Ascending aorta (tissue), 2 donors: ENCODE results near the gene GCKR. TPM values are rescaled to one million over a fixed set of nuclear protein-coding genes. Genes with fewer than 3 reads are reported as not detected.
"Not testable (repeated sequence)": the region's sequence is repeated elsewhere in the genome, so short reads cannot be mapped to it uniquely, and the experiment has no call there.

Source experiments
- DNase-seq, 2 donors: peaks; one replicate each; pipeline ENCODE4 v3.0.0-alpha.2; 2019; ENCODE audit warnings: low spot score in 2 of 2
- H3K27ac ChIP-seq, 2 donors: fragments of 200-600 bp; sonication (generic); one replicate each; pipeline ENCODE4 v1.5.1; 2016 to 2017; ENCODE audit warnings: mild to moderate bottlenecking in 1 of 2
- H3K27me3 ChIP-seq: fragments of 200-600 bp; sonication (generic); one replicate; pipeline ENCODE4 v1.5.1; 2017
- H3K36me3 ChIP-seq, 2 donors: fragments of 200-600 bp; sonication (generic); one replicate each; pipeline ENCODE4 v1.5.1; 2016
- H3K4me1 ChIP-seq, 2 donors: fragments of 200-600 bp; sonication (generic); one replicate each; pipeline ENCODE4 v1.5.1; 2016 to 2017; ENCODE audit warnings: mild to moderate bottlenecking in 1 of 2
- H3K4me3 ChIP-seq, 2 donors: fragments of 200-600 bp; sonication (generic); one replicate each; pipeline ENCODE4 v1.5.1; 2016 to 2017; ENCODE audit warnings: mild to moderate bottlenecking in 1 of 2
- H3K9me3 ChIP-seq, 2 donors: fragments of 200-600 bp; sonication (generic); one replicate each; pipeline ENCODE4 v1.5.1; 2016
- intact Hi-C: fragments of 100-400 bp; cut with DNase I; formaldehyde crosslinking; loops from one replicate; pipeline ENCODE4 v1.15.1; 2023
- total RNA-seq: library from RNA; depleted of rRNA; stranded (reverse); fragments of >200 nt; gene quantifications from one replicate; pipeline ENCODE4 v1.1.0, GENCODE V29; 2016
- TF ChIP-seq, protein P1 (sequence below), 3 experiments: fragments of 200-600 bp in 2 of 3; fragments of 450-650 bp in 1 of 3; sonication (generic) in 2 of 3; IDR thresholded peaks; one replicate each; pipeline ENCODE4 v1.5.1; 2016 to 2019; ENCODE audit warnings: antibody characterized with exemption in 3 of 3, mild to moderate bottlenecking in 1 of 3, moderate library complexity in 1 of 3

The GCKR gene
- total RNA-seq, 1 donor from 2014 or later = not detected

DNA sequence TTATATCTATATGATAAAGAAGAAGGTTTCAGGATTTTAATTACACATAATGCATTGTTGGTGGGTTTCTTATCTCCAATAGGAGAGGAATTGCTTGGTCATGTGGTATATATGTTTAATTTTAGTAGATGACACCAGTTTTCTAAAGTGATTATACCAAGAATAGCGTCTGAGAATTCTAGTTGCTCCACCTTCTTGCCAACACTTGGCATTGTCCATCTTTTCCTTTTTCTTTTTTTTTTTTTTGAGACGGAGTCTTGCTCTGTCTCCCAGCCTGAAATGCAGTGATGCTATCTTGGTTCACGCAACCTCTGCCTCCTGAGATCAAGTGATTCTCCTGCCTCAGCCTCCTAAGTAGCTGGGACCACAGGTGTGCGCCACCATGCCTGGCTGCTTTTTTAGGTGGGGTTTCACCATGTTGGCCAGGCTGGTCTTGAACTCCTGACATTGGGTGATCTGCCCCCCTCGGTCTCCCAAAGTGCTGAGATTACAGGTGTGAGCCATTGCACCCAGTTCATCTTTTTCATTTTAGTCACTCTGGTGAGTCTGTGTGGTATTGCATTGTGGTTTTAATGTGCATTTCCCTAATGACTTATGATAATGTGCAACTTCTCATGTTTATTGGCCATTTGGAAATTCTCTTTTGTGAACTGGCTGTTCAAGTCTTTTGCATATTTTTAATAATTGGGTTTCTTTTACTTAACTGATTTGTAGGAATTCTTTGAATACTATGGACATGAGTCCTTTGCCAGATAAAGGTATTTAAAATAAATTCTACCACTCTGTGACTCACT lies 48.9 kb downstream of the GCKR start:
- no peaks in the 10 kb centered on the region for H3K36me3 ChIP-seq
- H3K4me1 ChIP-seq = no peaks in the 10 kb centered on the region
- no peak overlapping the region for H3K27ac ChIP-seq
- no peaks in the 10 kb centered on the region for H3K27me3 ChIP-seq
- intact Hi-C loops = no loop called here
- DNase-seq = no peak
- H3K4me3 ChIP-seq = no peak overlapping the region
- H3K9me3 ChIP-seq = no peaks in the 10 kb centered on the region
- TF ChIP-seq, protein P1, sequence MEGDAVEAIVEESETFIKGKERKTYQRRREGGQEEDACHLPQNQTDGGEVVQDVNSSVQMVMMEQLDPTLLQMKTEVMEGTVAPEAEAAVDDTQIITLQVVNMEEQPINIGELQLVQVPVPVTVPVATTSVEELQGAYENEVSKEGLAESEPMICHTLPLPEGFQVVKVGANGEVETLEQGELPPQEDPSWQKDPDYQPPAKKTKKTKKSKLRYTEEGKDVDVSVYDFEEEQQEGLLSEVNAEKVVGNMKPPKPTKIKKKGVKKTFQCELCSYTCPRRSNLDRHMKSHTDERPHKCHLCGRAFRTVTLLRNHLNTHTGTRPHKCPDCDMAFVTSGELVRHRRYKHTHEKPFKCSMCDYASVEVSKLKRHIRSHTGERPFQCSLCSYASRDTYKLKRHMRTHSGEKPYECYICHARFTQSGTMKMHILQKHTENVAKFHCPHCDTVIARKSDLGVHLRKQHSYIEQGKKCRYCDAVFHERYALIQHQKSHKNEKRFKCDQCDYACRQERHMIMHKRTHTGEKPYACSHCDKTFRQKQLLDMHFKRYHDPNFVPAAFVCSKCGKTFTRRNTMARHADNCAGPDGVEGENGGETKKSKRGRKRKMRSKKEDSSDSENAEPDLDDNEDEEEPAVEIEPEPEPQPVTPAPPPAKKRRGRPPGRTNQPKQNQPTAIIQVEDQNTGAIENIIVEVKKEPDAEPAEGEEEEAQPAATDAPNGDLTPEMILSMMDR (IDR thresholded peaks at IDR 0.05) = no peak

DNA sequence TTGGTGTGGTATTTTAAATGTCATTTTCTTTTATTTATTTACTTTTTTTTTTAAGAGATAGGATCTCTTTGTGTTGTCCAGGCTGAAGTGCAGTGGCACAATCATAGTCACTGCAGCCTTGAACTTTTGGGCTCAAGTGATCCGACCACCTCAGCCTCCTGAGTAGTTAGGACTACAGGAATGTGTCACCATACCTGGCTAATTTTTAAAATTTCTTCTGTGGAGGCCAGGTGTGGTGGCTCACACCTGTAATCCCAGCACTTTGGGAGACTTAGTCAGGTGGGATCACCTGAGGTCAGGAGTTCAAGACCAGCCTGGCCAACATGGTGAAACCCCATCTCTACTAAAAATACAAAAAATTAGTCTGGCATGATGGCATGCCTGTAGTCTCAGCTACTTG lies 52.7 kb downstream of the GCKR start:
- no peaks in the 10 kb centered on the region for H3K4me1 ChIP-seq
- intact Hi-C loops = no loop called here
- H3K36me3 ChIP-seq = no peaks in the 10 kb centered on the region
- no peaks in the 10 kb centered on the region for H3K9me3 ChIP-seq
- no peaks in the 10 kb centered on the region for H3K27me3 ChIP-seq
- no peak overlapping the region for H3K27ac ChIP-seq
- TF ChIP-seq, protein P1 (IDR thresholded peaks at IDR 0.05) = no peak
- no peak for DNase-seq
- no peak overlapping the region for H3K4me3 ChIP-seq

GRCh38 chr2:27551514-27551913 lies 54.9 kb downstream of the GCKR start:
- Histone ChIP-seq H3K27me3 (no peaks in the 10 kb centered on the region), H3K27ac (no peak overlapping the region), H3K4me1 (no peaks in the 10 kb centered on the region), H3K9me3 (no peaks in the 10 kb centered on the region), H3K4me3 (no peak overlapping the region), H3K36me3 (no peaks in the 10 kb centered on the region)
- intact Hi-C loops = no loop called here
- DNase-seq = no peak
- TF ChIP-seq, protein P1 (IDR thresholded peaks at IDR 0.05) = no peak

DNA sequence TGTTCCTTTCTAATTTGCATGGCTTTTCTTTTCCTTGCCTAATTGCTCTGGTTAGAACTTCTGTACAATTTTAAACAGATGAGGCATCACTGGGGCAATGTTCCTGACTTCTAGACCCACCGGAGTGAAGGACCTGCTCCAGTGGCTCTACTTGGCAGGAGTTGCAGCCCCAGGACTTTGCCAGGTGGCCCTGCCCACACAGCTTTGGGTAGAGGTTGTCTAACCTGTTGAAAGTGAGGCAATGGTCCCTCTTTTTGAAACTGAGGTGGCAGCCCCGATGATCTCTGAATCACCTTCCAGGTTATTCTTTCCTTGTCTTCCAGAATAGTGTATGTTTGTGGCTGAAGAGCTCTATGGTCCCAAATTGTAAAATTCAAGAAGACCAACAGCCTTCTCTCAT lies 56.3 kb downstream of the GCKR start:
- no peaks in the 10 kb centered on the region for H3K9me3 ChIP-seq
- TF ChIP-seq, protein P1 (IDR thresholded peaks at IDR 0.05) = no peak
- DNase-seq = no peak
- H3K4me1 ChIP-seq = no peaks in the 10 kb centered on the region
- intact Hi-C loops = no loop called here
- no peaks in the 10 kb centered on the region for H3K27me3 ChIP-seq
- no peaks in the 10 kb centered on the region for H3K36me3 ChIP-seq
- no peak overlapping the region for H3K27ac ChIP-seq
- H3K4me3 ChIP-seq = no peak overlapping the region

DNA sequence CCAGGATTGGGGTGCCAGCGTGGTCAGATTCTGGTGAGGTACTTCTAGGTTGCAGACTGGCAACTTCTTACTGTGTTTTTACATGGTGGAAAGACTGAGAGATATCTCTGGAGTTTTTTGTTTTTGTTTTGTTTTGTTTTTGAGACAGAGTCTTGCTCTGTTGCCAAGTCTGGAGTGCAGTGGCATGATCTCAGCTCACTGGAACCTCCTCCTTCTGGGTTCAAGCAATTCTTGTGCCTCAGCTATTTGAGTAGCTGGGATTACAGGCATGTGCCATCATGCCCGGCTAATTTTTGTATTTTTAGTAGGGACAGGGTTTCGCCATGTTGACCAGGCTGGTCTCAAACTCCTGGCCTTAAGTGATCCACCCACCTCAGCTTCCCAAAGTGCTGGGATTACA lies 57.8 kb downstream of the GCKR start:
- H3K4me3 ChIP-seq, H3K4me1 ChIP-seq, H3K9me3 ChIP-seq, H3K36me3 ChIP-seq, H3K27me3 ChIP-seq, H3K27ac ChIP-seq, DNase-seq, intact Hi-C loops: not testable (repeated sequence)

DNA sequence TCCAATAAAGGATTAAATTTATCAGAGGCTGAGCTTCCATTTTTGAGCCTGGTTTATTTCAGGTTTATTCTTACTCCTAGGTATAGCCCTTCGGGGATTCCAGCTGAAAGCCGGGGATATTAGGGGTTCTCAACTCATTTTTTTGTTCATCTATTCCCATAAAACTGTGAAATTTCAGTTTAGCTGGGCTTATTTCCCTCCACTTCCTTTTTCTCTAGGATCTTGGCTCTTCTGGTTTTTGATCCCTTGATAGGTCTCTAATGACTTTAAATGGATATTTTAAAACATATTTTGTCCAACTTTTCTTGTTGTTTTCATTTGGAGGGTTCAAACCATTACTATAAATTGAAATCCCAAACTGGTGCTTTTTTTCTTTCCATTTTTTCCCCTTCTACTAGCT lies 62.6 kb downstream of the GCKR start:
- H3K9me3 ChIP-seq = no peaks in the 10 kb centered on the region
- H3K4me3 ChIP-seq = no peak overlapping the region
- no peaks in the 10 kb centered on the region for H3K4me1 ChIP-seq
- H3K27me3 ChIP-seq = no peaks in the 10 kb centered on the region
- no peak overlapping the region for H3K27ac ChIP-seq
- intact Hi-C loops = no loop called here
- no peaks in the 10 kb centered on the region for H3K36me3 ChIP-seq
- TF ChIP-seq, protein P1 (IDR thresholded peaks at IDR 0.05) = no peak
- DNase-seq = no peak
